ENCODE results near the gene MYO3B. TPM values are rescaled to one million over a fixed set of nuclear protein-coding genes. Genes with fewer than 3 reads are reported as not detected.
A peak's percentile ranks its signal among the peaks of the same experiment; 100 is the strongest.

MYO3B gene
- total and polyA plus RNA-seq, 7 experiments from 2014 or later, result 0.66 to 0.82 TPM; not detected in 5

GRCh38 chr2:170354855-170355780 is 177.2 kb downstream of the MYO3B start:
- Histone ChIP-seq H3K9me3 (ENCODE audit: control insufficient read depth in 2 of 3, low read length in 3 of 3) (no peaks in the 10 kb centered on the region), H3K4me3 (ENCODE audit: low read length) (no peak overlapping the region), H3K27ac (ENCODE audit: low read depth, low read length) (no peak overlapping the region), H3K27me3 (ENCODE audit: control insufficient read depth in 2 of 2, insufficient read depth in 2 of 2, low read length in 2 of 2) (no peaks in the 10 kb centered on the region), H3K36me3 (ENCODE audit: control insufficient read depth in 2 of 3, insufficient read depth in 3 of 3, low read length in 3 of 3) (no peaks in the 10 kb centered on the region), H3K4me1 (ENCODE audit: control insufficient read depth in 2 of 2, insufficient read depth in 2 of 2, low read length in 2 of 2) (peaks cover 0 to 20% of the 10 kb centered on the region in 2 donors)
- Mint-ChIP-seq H3K27ac (peak overlapping the region in 7 of 9 donors; percentile 11 to 83 (median 43)), H3K4me3 (peak overlapping the region in 9 of 10 donors; percentile 12 to 62 (median 40)), H3K4me1 (peaks cover 13 to 36% (median 33%) of the 10 kb centered on the region in 7 donors), H3K36me3 (peaks cover 0 to 2% (median 0%) of the 10 kb centered on the region in 5 donors), H3K27me3 (peaks cover 0 to 6% (median 0%) of the 10 kb centered on the region in 5 donors), H3K9me3 (no peaks in the 10 kb centered on the region)
- intact Hi-C loops (cut with micrococcal nuclease), result no loop called here
- DNase-seq, result peak in 6 of 9 donors; percentile 21 to 53 (median 38)
- POLR2A ChIA-PET, result no interaction called here
- CTCF ChIA-PET, result interaction anchor here (0.6 to 0.7 kb wide), 2 partner anchors 62 to 523 kb away, joined by 3 to 4 read pairs; no protein-coding TSS in a partner anchor
- no peak for ATAC-seq

- Mint-ChIP-seq H3K4me3 (no peak overlapping the region), H3K27me3 (peaks cover 0 to 17% (median 11%) of the 10 kb centered on the region in 5 donors), H3K27ac (no peak overlapping the region), H3K4me1 (peaks cover 6 to 49% (median 21%) of the 10 kb centered on the region in 7 donors), H3K9me3 (no peaks in the 10 kb centered on the region), H3K36me3 (no peaks in the 10 kb centered on the region)
- Histone ChIP-seq H3K27ac (ENCODE audit: low read depth, low read length) (no peak overlapping the region), H3K36me3 (ENCODE audit: control insufficient read depth in 2 of 3, insufficient read depth in 3 of 3, low read length in 3 of 3) (no peaks in the 10 kb centered on the region), H3K27me3 (ENCODE audit: control insufficient read depth in 2 of 2, insufficient read depth in 2 of 2, low read length in 2 of 2) (no peaks in the 10 kb centered on the region), H3K4me3 (ENCODE audit: low read length) (no peak overlapping the region), H3K4me1 (ENCODE audit: control insufficient read depth in 2 of 2, insufficient read depth in 2 of 2, low read length in 2 of 2) (peaks cover 0 to 18% of the 10 kb centered on the region in 2 donors), H3K9me3 (ENCODE audit: control insufficient read depth in 2 of 3, low read length in 3 of 3) (no peaks in the 10 kb centered on the region)
- no peak for DNase-seq
- intact Hi-C loops (cut with micrococcal nuclease), result no loop called here
- ChIA-PET CTCF (no interaction called here), POLR2A (interaction anchor here (0.6 kb wide), 1 partner anchor 18 kb away, joined by 3 read pairs; no protein-coding TSS in a partner anchor)
- no peak for ATAC-seq
Observed at GRCh38 chr2:170359466-170359865, 181.5 kb downstream of the MYO3B start.

- Mint-ChIP-seq H3K27me3 (peaks cover 0 to 21% (median 11%) of the 10 kb centered on the region in 5 donors), H3K9me3 (no peaks in the 10 kb centered on the region), H3K4me3 (no peak overlapping the region), H3K27ac (no peak overlapping the region), H3K4me1 (peaks cover 3 to 47% (median 10%) of the 10 kb centered on the region in 7 donors), H3K36me3 (no peaks in the 10 kb centered on the region)
- ATAC-seq (peak; percentile 11), DNase-seq (no peak)
- intact Hi-C loops (cut with micrococcal nuclease), result loop anchor here (1.0 to 5.0 kb wide), 8 partner anchors 11 to 513 kb away; no protein-coding TSS in a partner anchor
- Histone ChIP-seq H3K4me3 (ENCODE audit: low read length) (no peak overlapping the region), H3K4me1 (ENCODE audit: control insufficient read depth in 2 of 2, insufficient read depth in 2 of 2, low read length in 2 of 2) (peaks cover 0 to 6% of the 10 kb centered on the region in 2 donors), H3K27ac (ENCODE audit: low read depth, low read length) (no peak overlapping the region), H3K27me3 (ENCODE audit: control insufficient read depth in 2 of 2, insufficient read depth in 2 of 2, low read length in 2 of 2) (no peaks in the 10 kb centered on the region), H3K36me3 (ENCODE audit: control insufficient read depth in 2 of 3, insufficient read depth in 3 of 3, low read length in 3 of 3) (no peaks in the 10 kb centered on the region), H3K9me3 (ENCODE audit: control insufficient read depth in 2 of 3, low read length in 3 of 3) (no peaks in the 10 kb centered on the region)
- ChIA-PET POLR2A (no interaction called here), CTCF (interaction anchor here (0.6 to 2.2 kb wide), 9 partner anchors 9 to 454 kb away, joined by 3 to 9 read pairs (median 4); no protein-coding TSS in a partner anchor)
Observed at GRCh38 chr2:170360546-170361089, 182.7 kb downstream of the MYO3B start.

GRCh38 chr2:170361090-170361936 is 183.4 kb downstream of the MYO3B start:
- Mint-ChIP-seq H3K9me3 (no peaks in the 10 kb centered on the region), H3K4me3 (peak overlapping the region in 3 of 10 donors; percentile 0 to 56 (median 4)), H3K36me3 (no peaks in the 10 kb centered on the region), H3K4me1 (peaks cover 3 to 48% (median 8%) of the 10 kb centered on the region in 7 donors), H3K27ac (peak overlapping the region in 2 of 9 donors; percentile 9 to 75), H3K27me3 (peaks cover 0 to 23% (median 11%) of the 10 kb centered on the region in 5 donors)
- Histone ChIP-seq H3K4me3 (ENCODE audit: low read length) (no peak overlapping the region), H3K27ac (ENCODE audit: low read depth, low read length) (no peak overlapping the region), H3K27me3 (ENCODE audit: control insufficient read depth in 2 of 2, insufficient read depth in 2 of 2, low read length in 2 of 2) (no peaks in the 10 kb centered on the region), H3K36me3 (ENCODE audit: control insufficient read depth in 2 of 3, insufficient read depth in 3 of 3, low read length in 3 of 3) (no peaks in the 10 kb centered on the region), H3K9me3 (ENCODE audit: control insufficient read depth in 2 of 3, low read length in 3 of 3) (no peaks in the 10 kb centered on the region), H3K4me1 (ENCODE audit: control insufficient read depth in 2 of 2, insufficient read depth in 2 of 2, low read length in 2 of 2) (peaks cover 0 to 6% of the 10 kb centered on the region in 2 donors)
- ChIA-PET POLR2A (interaction anchor here (1.4 kb wide), 1 partner anchor 14 kb away, joined by 3 read pairs; no protein-coding TSS in a partner anchor), CTCF (interaction anchor here (0.6 to 2.2 kb wide), 9 partner anchors 8 to 1355 kb away, joined by 3 to 9 read pairs (median 4); no protein-coding TSS in a partner anchor)
- intact Hi-C loops (cut with micrococcal nuclease), result loop anchor here (1.0 to 5.0 kb wide), 8 partner anchors 10 to 512 kb away; no protein-coding TSS in a partner anchor
- DNase-seq (peak; percentile 10 to 58 (median 46)), ATAC-seq (peak; percentile 84)

- ChIA-PET CTCF (interaction anchor here (0.8 kb wide), 1 partner anchor 515 kb away, joined by 3 read pairs; no protein-coding TSS in a partner anchor), POLR2A (interaction anchor here (1.4 kb wide), 1 partner anchor 15 kb away, joined by 3 read pairs; no protein-coding TSS in a partner anchor)
Observed at GRCh38 chr2:170362313-170362870, 184.4 kb downstream of the MYO3B start.

More at GRCh38 chr2:170362313-170362870, 184.4 kb downstream of the MYO3B start:
- H3K27ac ChIP-seq (ENCODE audit: low read depth, low read length), result no peak overlapping the region
- Mint-ChIP-seq H3K4me3 (peak overlapping the region in 1 of 10 donors; percentile 39), H3K27ac (peak overlapping the region in 1 of 9 donors; percentile 75), H3K27me3 (peaks cover 3 to 32% (median 15%) of the 10 kb centered on the region in 5 donors), H3K4me1 (peaks cover 3 to 58% (median 8%) of the 10 kb centered on the region in 7 donors), H3K36me3 (no peaks in the 10 kb centered on the region), H3K9me3 (no peaks in the 10 kb centered on the region)
- DNase-seq (no peak), ATAC-seq (no peak)
- no peak overlapping the region for H3K4me3 ChIP-seq (ENCODE audit: low read length)
- H3K36me3 ChIP-seq (ENCODE audit: control insufficient read depth in 2 of 3, insufficient read depth in 3 of 3, low read length in 3 of 3), result no peaks in the 10 kb centered on the region
- intact Hi-C loops (cut with micrococcal nuclease), result loop anchor here (5.0 kb wide), 2 partner anchors 45 to 510 kb away; no protein-coding TSS in a partner anchor
- no peaks in the 10 kb centered on the region for H3K9me3 ChIP-seq (ENCODE audit: control insufficient read depth in 2 of 3, low read length in 3 of 3)
- H3K4me1 ChIP-seq (ENCODE audit: control insufficient read depth in 2 of 2, insufficient read depth in 2 of 2, low read length in 2 of 2), result peaks cover 0 to 6% of the 10 kb centered on the region in 2 donors
- no peaks in the 10 kb centered on the region for H3K27me3 ChIP-seq (ENCODE audit: control insufficient read depth in 2 of 2, insufficient read depth in 2 of 2, low read length in 2 of 2)

Measured in naive thymus-derived CD4-positive, alpha-beta T cell (primary cell).